DMS79 treated with DMSO at 0.1 percent for 48 hours (cell line): ENCODE measurements around the gene GET3.

Source experiments
- DNase-seq: peaks from one replicate; lab custom pipeline; 2025; lab: John Stamatoyannopoulos, UW

GET3 gene

DNA sequence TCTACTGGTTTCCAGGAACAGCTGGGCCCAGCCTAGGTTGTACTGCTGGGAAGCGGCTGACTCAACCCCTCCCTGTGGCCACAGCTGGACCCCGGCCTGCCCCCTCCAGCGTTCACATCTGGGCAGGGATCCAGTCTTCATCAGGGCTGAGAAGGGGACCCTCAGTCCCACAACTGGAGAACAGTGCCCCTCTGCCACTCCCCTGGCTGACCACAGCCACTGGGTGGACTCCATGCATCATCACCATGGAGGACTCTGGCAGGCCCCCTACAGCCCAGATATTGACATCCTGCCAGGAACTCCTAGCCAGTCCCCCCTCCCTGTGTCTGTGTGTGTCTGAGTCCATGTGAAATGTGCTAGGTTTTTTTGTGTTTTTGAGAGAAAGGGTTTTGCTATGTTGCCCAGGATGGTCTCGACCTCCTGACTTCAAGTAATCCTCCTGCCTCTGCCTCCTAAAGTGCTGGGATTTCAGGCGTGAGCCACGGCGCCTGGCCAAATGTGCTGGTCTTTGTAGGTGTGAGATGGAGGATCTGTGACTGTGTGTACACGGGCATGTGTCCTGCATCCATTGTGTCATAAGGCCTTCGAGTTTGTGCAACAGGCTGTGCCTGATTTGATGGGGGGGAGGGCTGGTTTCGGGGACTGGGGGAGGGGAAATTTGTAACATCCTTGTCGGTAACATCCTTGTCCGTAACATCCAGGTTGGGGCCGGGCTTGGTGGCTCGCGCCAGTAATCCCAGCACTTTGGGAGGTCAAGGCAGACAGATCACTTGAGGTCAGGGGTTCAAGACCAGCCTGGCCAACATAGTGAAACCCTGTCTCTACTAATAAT, 42.1 kb downstream of the GET3 start:
- peak; percentile 61 for DNase-seq

DNA sequence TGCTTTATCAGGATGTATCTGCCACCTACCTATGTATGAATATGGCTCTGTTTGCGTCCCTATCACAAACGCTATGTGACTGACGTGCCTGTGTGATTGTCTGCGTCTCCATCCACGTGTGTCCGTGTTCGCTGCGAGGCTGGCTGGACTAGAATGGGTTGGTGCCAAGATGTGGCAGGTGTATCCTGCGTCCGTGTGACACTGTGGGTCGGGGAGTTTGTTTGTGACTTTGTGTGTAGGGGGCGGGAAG, 44.8 kb downstream of the GET3 start:
- DNase-seq, result peak; percentile 64

DNA sequence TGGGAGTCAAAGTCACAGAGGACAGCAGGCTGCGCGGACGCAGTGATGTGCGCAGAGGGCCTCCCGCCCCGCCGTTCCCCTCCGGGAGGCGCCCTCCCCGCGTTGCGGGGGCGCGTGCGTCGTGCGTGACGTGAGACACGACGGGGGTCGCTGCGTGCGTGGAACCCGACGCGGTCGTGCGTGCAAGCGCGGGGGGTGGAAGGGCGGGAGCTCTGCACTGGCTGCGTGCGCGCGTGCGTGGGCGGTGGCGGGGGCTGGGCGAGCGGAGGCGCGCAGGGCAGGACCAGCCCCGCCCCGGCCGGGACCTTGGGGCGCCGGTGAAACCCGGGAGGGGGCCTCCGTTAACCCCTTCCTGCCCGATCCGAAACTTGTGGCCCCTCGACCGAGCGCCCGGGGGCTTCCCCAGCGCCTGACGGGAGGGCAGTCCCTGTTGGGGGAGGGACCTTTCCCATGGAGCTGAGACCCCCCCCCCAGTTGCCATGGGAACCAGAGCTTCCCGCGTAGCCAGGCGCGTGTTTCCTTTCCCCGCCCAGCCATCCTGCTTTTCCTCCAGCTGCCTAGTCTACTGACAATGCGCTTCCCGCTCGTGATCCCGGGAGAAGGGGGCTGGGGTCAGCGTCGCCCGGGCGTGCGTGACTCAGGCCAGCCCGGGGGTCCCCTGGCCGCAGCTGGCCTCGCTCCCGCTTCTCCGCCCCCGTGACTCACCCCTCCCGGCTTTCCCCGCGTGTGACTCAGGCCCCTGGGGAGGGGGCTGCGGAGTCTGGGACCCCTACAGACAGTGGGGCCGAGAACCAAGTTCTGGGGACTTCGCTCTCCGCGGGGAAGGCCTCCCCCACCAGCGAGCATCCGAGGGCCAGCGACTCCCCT, 45.4 kb downstream of the GET3 start:
- peak; percentile 66 for DNase-seq

GRCh38 chr19:12783291-12783848, 46.1 kb downstream of the GET3 start:
- no peak for DNase-seq

DNA sequence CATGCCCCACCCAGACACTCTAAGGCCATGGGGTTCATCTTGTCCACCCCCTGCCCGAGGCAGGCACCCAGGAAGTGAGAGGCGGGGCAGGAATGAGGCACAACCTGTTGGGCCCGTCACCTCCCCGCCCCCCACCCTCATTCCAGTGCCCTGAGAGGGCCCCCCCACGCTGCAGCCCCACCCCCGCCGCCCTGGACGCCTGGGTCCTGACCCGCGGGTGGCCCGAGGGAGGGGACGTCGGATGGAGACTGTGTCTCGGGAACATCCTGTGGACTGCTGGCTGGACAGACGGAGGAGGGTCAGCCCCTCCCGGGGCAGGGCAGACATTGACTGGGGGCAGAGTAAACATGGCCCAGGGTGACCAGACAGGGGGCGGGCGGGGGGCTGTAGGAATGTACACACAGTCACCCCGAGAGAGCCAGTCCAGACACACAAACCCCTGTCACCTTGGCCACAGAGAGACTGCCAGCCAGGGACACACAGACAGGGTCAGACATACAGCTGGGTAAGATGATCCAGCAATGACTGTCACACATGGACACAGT, 46.6 kb downstream of the GET3 start:
- DNase-seq, result no peak

- DNase-seq, result no peak
Observed at GRCh38 chr19:12784394-12784870, 47.1 kb downstream of the GET3 start.

GRCh38 chr19:12784871-12785430, 47.7 kb downstream of the GET3 start:
- DNase-seq, result no peak

DNA sequence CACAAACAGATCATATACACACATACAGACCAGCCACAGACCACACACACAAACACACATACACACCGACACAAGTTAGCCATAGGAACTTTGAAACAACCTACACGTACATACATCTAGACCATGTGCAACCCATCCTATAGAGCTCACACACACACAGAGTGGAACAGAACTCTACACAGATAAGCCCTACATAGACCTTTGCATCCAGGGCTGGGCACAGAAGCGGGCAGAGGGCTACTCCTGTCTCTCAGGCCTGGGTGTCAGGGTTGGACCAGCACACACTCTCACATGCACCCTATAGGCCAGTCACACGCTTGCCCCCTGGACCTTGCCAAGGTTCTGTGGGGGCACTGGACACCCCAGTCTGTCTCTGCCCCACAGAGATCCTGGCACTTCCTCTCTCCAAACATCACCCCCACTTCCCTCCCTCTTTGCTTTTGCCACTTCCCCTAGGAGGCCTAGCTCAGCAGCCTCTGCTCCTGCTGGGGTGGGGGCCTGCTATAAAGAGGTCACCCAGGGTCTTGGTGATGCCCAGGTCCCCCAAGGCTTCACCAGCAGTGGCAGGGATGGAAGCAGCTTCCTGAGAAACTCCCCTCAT, 48.2 kb downstream of the GET3 start:
- DNase-seq, result no peak

DNA sequence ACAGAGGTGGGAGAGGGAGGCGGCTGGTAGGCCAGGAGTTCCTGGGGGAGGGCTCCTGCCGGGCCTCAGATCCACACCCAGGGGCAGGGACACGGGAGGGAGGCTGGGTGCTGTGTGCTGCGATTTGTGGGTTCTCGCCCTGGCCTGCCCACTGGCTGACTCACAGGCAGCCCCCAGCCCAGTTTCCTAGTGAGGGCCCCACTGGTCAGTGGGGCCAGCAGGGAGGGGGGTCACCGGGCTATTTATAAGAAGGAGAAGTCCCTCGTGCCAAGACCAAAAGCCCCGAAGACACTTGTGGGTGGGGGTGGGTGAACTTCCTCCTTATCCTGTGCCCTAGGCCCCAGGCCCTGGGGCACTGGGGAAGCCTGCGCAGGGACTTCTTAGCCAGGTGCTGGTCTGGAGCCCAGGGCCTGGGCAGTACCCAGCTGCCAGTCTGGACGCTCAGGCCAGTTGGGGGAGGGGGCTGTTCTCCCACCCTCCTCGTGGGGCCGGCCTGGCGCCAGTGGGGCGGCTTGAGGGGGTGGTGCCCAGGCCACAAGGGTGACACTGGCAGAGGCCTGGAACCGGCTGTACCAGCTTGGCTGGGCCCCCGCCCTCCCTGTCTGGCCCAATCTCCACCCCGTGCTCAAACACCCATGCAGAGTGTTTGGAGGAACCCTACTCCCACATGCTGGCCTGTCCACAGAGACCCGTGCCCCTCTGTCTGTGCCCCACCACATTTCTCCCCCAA, 49.0 kb downstream of the GET3 start:
- DNase-seq, result no peak

GRCh38 chr19:12786952-12787351, 49.7 kb downstream of the GET3 start:
- DNase-seq, result no peak

GRCh38 chr19:12787458-12787857, 50.2 kb downstream of the GET3 start:
- DNase-seq, result no peak

GRCh38 chr19:12788042-12788681, 50.9 kb downstream of the GET3 start:
- peak; percentile 43 for DNase-seq

DNA sequence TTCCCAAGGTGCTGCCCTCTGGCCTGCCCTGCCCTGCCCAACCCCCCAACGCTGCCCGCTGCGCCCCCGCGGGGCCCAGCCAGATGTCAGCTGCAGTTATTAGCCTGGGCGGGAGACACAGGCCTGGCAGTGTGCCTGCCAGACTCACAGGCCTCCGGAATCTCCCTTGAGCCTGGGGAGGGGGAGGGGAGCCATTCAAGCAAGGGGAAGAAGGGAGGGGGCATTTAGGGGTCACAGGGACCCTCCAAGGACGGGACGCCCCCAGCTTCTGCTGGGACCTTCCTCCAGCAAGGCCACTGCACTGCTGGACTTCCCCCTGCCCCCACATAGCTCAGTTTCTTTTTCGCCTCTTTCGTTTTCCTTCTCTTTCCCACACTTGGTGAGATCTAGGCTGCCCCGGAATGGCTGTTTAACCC, 51.4 kb downstream of the GET3 start:
- DNase-seq, result peak; percentile 72

DNA sequence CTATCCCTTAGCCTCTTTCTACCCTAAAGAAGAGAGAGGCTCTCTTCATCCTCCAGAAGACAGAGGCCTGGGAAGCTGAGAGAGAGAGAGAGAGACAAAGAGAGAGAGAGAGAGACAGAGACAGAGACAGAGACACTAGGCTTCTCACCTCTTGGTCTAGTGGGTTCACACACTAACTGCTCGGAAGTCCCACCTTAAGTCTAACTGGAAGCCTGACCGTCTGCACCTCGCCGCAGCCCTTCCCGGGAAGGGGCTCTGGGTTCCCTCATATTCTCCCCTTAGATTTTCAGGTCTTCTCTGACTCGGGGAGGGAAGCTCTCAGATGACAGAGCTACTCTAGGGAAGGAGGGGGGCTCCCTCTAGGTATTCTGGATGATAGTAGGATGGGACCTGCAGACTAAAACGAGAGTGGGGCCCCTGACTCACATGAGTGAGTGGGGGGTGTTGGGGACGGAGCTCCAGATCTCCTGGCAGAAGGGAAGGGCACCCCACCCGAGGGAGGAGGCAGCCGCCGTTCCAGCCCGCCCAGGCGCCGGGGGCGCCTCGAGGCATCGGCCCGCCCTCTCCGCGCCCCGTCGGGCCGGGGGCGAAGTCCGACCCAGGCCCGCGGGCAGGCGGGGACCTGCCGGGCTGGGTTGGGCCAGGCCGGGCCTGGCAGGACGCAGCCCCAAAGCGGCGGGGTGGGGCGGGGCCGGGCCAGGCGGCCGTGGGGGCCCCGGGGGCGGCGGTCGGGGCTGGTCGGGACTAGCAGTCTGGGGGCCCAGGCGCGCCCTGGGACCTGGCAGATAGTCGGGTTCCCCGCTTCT, 52.0 kb downstream of the GET3 start:
- DNase-seq, result peak; percentile 46

GRCh38 chr19:12789904-12790619, 52.8 kb downstream of the GET3 start:
- peak; percentile 94 for DNase-seq

GRCh38 chr19:12790628-12791344, 53.5 kb downstream of the GET3 start:
- peak; percentile 32 for DNase-seq

- DNase-seq, result peak; percentile 90
Observed at GRCh38 chr19:12791345-12792050, 54.2 kb downstream of the GET3 start, which contains the start of gene JUNB. Gene JUNB, plus strand, starts transcription at chr19:12791486. Its CDS starts 286 bp downstream, at chr19:12791772.
